ENCODE results near the gene RHBDL1. TPM values are rescaled to one million over a fixed set of nuclear protein-coding genes. Genes with fewer than 3 reads are reported as not detected.

Gene RHBDL1
- total and polyA plus RNA-seq, 9 of the 15 experiments (the other 6 are each of a cell fraction or from before 2014, with no cell fraction given), result 0.03 to 5.6 (median 1.3) TPM; not detected in 1

GRCh38 chr16:720990-721764 is 45.7 kb downstream of the RHBDL1 start, which contains the start of gene ANTKMT (continued):
- TF ChIP-seq ZNF395 (CRISPR knock-in tag; IDR thresholded peaks at IDR 0.05) (0 out of 2 replicates have a peak, but pooled peaks have one; percentile 49), ADNP (tag; IDR thresholded peaks at IDR 0.05) (no peak), CHD1 (IDR thresholded peaks at IDR 0.05; ENCODE audit: low read length) (no peak), DIDO1 (tag; IDR thresholded peaks at IDR 0.05; ENCODE audit: low read depth) (peak; percentile 64; the same call in 1 of the 2 replicates), RBBP5 (IDR thresholded peaks at IDR 0.05; ENCODE audit: borderline replicate concordance, insufficient read depth, low read length, poor library complexity, severe bottlenecking) (peak; percentile 93), TBP (optimal IDR thresholded peaks at IDR 0.05; ENCODE audit: low read depth, low read length) (peak; percentile 64), SPI1 (IDR thresholded peaks at IDR 0.05; ENCODE audit: borderline replicate concordance, low read depth, low read length) (no peak), SRSF3 (IDR thresholded peaks at IDR 0.05; ENCODE audit: insufficient read depth, low read length) (no peak), TAF9B (IDR thresholded peaks at IDR 0.05; ENCODE audit: partially characterized antibody) (no peak), ZNF184 (CRISPR knock-in tag; IDR thresholded peaks at IDR 0.05) (no peak), HDAC3 (IDR thresholded peaks at IDR 0.05; ENCODE audit: borderline replicate concordance, partially characterized antibody) (no peak), ZNF780A (CRISPR knock-in tag; IDR thresholded peaks at IDR 0.05) (no peak), EP300 (IDR thresholded peaks at IDR 0.05; ENCODE audit: low read length) (no peak), TEAD4 (IDR thresholded peaks at IDR 0.05; ENCODE audit: low read length) (no peak), TEAD4 (CRISPR knock-in tag; IDR thresholded peaks at IDR 0.05; ENCODE audit: borderline replicate concordance) (no peak), ZNF408 (CRISPR knock-in tag; IDR thresholded peaks at IDR 0.05; ENCODE audit: low read depth) (no peak), NCOA4 (IDR thresholded peaks at IDR 0.05; ENCODE audit: partially characterized antibody) (no peak), MAX (CRISPR knock-in tag; IDR thresholded peaks at IDR 0.05) (peak; percentile 93), DLX4 (CRISPR knock-in tag; IDR thresholded peaks at IDR 0.05) (no peak), KDM2B (CRISPR knock-in tag; IDR thresholded peaks at IDR 0.05) (0 out of 2 replicates have a peak, but pooled peaks have one; percentile 65), U2AF2 (optimal IDR thresholded peaks at IDR 0.05; ENCODE audit: low read depth, low read length) (no peak), MCM3 (IDR thresholded peaks at IDR 0.05) (no peak), RBM15 (IDR thresholded peaks at IDR 0.05; ENCODE audit: insufficient read depth, low read length) (no peak), CCAR2 (IDR thresholded peaks at IDR 0.05; ENCODE audit: low read depth, low read length) (no peak), TEAD2 (tag; IDR thresholded peaks at IDR 0.05) (no peak), ZNF239 (CRISPR knock-in tag; IDR thresholded peaks at IDR 0.05) (no peak), KHSRP (IDR thresholded peaks at IDR 0.05) (no peak), KLF13 (tag; IDR thresholded peaks at IDR 0.05; ENCODE audit: borderline replicate concordance, low read depth) (no peak)

All from K562 (cell line).